NCI-H2081 treated with DMSO at 0.1 percent for 48 hours (cell line): ENCODE measurements around the gene PLCG1.

Experiments used
- DNase-seq: peaks from one replicate; lab custom pipeline; 2025; lab: John Stamatoyannopoulos, UW

Gene PLCG1

DNA sequence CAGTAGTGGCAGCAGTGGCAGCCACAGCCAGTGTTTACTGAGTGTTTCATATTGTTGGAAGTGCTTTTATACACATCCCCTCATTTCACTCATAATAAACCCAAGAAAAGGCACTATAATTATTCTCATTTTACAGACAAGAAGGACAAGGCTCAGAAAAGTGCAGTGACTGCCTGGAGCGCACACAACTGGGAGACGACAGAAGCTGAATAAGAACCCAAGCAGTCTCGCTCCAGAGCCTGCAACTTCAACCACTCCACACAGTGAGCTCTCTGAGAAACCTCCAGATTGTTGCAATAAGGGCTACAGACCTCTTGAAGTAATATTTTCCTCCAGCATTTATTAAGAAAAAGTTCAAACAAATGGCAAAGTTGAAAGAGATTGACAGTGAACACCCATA is 76.9 kb downstream of the PLCG1 start:
- no peak for DNase-seq

DNA sequence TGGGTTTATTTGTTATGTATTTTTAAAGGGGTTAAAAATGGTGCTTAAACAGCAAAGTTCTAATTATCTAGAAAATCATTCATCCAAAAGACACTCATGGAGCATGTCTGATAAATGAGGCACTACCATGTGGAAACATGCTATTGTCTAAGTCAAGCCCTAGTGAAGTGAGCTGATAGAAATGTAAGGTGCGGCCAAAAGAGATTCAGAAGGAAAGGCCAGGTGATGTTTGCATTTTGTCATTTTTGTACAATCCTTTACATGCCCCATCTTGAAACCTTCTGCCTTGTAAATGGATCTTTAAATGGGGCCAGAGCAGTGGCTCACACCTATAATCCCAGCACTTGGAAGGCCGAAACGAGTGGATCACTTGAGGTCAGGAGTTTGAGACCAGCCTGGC is 77.3 kb downstream of the PLCG1 start:
- DNase-seq, result no peak

DNA sequence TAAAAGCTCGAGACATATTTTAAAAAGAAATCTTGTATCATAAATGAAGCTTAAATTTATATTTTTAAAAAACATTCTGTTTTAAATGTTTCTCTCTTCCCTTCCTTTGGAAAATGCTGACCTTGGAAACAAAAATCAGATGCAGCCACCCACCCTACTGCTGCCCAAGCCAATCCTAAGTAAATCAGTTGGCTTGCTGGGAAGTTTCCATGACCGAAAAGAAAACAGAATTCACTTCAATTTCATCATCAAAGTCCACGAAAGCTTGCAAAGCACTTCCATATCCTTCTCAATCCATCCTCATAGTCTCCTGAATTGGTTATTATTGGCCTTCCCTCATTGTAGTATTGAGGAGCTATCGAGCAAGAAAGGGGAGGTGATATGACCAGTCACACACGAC is 80.1 kb downstream of the PLCG1 start:
- no peak for DNase-seq

DNA sequence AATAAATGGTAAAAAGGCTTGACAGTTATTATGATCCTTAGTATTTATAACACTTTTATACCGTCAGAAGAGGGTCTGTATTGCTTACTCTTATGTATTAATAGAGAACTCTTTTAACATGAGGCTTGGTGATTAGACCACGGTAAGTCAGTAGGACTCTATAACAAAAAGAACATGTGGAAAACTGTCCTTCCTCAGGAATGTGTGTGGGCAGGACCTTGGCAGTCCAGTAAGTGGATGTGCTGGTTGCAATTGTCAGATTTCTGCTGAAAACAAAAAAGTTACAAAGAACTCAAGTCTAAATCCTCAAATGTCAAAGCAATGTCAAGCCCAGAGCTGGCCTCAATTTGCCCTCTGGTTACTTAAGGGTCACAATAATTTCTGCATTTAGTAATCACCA is 81.1 kb downstream of the PLCG1 start:
- DNase-seq, result no peak

DNA sequence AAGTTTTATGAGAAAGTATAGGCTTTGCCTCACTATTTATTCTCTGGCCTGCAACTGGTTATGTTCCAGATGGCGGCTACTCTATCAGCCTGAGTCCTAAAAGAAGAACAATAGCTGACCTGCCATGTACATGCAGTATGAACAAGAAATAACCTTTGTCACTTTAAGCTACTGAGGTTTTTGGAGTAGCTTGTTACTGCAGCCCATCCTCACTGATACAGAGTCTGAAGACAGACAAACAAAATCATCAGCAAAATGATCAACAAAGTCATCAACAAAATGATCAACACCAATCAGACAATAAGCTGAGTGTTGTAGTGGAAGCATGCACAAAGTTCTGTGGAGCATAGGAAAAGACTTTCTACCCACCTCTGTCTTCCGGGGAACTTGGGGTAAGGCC is 82.5 kb downstream of the PLCG1 start:
- no peak for DNase-seq

DNA sequence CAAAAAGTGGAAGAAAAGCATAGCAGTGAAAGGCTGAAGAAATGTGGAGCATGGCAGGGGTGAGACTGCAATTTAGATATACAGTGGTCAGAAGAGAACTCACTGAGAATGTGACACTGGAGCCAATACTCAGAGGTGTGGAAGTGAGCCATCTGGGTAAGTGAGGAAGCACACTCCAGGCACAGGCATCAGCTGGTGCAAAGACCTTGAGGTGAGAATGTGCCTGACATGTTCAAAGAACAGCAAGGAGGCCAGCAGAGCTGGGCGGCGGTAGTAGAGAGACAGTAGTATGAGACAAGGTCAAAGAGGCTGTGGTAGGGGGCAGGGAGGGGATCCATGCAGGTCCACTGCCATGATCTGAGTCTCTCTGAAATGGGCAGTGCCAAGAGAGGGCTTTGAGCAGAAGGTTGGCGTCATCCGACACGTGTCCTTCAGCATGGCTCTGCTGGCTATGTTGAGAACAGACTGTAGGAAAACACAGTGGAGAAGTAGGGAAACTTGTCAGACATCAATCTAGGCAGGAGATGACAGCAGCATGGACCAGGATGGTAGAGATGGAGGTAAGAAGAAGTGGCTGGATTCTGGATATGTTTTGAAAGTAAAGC is 84.4 kb downstream of the PLCG1 start:
- DNase-seq, result no peak

DNA sequence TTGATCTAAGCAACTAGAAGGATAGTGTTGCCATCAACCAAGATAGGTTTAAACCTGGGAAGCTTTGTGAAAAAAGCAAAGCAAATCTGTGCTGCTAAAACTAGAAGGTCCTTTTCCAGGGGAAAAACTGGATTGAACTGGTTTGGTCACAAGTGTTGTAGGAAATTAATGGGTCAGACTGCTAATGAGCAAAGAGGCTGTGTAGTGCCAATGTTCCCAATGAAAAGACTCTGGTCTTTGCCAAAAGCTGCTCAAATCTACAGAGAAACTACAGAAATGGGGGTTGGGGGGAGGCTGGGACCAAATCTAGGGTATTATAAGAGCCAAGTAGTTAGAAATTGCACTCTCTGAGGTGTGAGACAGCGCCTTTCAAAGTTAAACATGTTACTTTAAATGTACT is 85.0 kb downstream of the PLCG1 start:
- DNase-seq, result no peak

DNA sequence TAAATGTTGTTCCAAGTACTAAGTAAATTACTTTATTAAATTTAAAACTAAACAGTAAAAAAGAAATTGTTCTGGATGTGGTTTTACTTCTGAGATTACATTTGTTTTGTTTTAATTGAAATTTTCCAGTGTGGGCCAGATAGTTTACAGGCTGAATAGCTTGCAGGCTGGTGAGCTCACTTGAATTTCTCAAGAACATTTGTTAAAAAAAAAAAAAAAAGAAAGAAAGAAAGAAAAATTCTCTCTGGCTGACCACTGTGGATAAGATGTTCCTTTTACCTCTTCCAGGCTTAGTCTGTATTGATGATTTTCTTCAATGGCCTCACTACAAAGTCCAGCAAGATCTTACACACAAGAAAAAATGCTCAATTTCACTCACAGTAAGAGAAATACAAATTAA is 85.4 kb downstream of the PLCG1 start:
- no peak for DNase-seq

DNA sequence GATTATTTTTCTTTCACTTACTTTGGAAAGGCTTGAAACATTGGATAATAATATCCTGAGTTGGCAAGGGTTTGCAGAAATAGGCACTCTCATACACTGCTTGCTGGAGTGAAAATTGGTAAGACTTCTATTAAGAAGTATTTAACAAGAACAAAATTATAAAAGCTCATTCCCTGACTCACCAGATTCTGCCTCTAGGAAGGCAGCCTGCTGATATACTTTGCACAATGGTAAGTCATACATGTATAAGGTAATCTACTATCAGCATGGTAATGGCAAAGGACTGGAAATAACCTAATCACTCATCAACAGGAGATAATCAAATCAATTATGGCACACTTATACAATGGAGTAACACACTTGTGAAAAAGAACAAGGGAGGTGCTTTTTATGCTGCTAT is 85.8 kb downstream of the PLCG1 start:
- no peak for DNase-seq

DNA sequence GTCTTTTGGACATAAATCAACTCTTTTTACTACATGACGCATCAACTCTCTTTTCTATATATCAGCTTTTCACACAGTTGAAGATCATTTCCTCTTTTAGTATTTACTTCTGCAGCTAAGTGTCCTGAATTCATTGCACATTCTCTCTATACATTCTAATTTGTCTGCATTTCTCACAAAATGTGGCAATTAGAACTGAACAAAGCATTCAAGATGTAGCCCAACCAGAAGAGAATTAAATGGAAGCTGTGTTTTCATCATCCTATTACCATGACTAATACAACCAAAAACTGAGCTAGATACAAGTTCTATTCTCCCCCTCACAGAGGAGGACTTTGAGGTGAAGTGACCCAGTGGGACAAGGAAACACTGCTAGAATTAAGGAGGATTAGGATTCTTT is 86.9 kb downstream of the PLCG1 start:
- DNase-seq, result no peak

DNA sequence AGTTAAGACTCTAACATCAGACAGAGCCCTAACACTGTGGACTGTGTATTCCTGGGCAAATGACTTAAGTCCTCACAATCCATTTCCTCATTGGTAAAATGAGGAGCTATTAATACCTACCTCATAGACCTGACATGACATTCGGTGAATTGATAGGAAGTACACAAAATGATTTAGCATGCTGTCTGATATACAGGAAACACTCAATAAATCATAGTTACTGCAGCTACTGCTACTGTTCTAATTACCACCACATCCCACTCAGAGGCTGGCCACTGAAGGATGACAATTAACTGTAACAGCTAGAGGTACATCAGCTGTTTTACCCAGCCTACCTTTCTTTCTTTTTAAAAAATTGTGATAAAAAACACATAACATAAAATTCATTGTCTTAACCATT is 87.7 kb downstream of the PLCG1 start:
- no peak for DNase-seq

DNA sequence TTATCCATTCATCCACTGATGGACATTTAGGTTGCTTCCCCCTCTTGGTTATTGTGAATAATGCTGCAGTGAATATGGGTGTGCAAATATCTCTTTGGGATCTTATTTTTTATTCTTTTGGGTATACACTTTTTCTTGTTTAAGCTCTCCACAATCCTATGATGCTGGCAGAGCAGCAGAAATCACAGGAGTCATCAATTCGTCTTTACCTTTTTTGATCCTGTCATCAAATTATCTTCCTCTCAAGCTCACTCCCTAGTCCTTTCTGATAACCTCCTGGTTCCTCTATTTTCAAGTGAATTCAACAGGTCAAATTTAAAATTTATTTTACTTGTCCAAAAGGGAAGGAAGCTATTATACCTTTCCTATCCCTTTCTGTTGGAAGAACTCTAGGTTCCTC is 89.1 kb downstream of the PLCG1 start:
- DNase-seq, result no peak
